ENCODE results near the gene FLYWCH1. TPM values are rescaled to one million over a fixed set of nuclear protein-coding genes. Genes with fewer than 3 reads are reported as not detected.

The FLYWCH1 gene
- total and polyA plus RNA-seq, 9 of the 15 experiments (the other 6 are each of a cell fraction or from before 2014, with no cell fraction given) = 0.18 to 33.6 (median 11.3) TPM

DNA sequence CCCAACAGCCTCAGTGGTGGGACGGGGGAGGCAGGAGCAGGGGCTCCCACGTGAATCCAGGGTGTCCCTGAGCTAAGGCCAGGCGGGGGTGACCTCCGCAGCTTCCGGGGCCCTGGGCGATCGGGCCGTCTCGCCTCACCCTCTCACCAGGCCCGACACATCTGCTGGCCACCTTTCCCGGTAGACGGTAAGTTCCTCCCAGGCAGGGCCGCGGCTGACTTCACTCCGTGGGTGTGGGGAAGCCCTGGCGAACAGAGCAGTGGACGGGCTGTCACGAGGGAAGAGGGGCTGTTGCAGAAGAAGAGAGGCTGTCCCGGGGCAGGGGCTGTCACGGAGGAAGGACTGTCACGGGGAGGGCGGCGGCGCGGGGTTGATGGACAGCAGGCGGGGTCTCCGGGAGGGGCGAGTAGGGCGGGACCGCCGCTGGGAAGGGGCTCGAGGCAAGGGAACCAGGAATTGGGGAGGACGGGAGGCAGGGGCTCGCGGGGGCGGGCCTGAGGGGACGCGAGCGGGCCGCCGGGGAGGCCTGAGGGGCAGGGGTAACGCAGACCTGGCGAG, 68.0 kb downstream of the FLYWCH1 start (continued):
- TF ChIP-seq, protein P1, sequence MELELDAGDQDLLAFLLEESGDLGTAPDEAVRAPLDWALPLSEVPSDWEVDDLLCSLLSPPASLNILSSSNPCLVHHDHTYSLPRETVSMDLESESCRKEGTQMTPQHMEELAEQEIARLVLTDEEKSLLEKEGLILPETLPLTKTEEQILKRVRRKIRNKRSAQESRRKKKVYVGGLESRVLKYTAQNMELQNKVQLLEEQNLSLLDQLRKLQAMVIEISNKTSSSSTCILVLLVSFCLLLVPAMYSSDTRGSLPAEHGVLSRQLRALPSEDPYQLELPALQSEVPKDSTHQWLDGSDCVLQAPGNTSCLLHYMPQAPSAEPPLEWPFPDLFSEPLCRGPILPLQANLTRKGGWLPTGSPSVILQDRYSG (tag; conservative IDR thresholded peaks at IDR 0.05; ENCODE audit: low read depth) = no peak
- TF ChIP-seq ZSCAN29 (IDR thresholded peaks at IDR 0.05) (no peak), IRF9 (tag; IDR thresholded peaks at IDR 0.05) (no peak), ELK3 (CRISPR knock-in tag; IDR thresholded peaks at IDR 0.05) (no peak), ZNF277 (CRISPR knock-in tag; IDR thresholded peaks at IDR 0.05; ENCODE audit: borderline replicate concordance) (no peak), CEBPB (tag; IDR thresholded peaks at IDR 0.05) (no peak), ZNF23 (CRISPR knock-in tag; IDR thresholded peaks at IDR 0.05) (no peak), JUN (IDR thresholded peaks at IDR 0.05; ENCODE audit: borderline replicate concordance, low read depth, low read length) (no peak), JUN (CRISPR knock-in tag; IDR thresholded peaks at IDR 0.05; ENCODE audit: borderline replicate concordance) (no peak), ATF7 (IDR thresholded peaks at IDR 0.05) (no peak)
- TF ChIP-seq, protein P2, sequence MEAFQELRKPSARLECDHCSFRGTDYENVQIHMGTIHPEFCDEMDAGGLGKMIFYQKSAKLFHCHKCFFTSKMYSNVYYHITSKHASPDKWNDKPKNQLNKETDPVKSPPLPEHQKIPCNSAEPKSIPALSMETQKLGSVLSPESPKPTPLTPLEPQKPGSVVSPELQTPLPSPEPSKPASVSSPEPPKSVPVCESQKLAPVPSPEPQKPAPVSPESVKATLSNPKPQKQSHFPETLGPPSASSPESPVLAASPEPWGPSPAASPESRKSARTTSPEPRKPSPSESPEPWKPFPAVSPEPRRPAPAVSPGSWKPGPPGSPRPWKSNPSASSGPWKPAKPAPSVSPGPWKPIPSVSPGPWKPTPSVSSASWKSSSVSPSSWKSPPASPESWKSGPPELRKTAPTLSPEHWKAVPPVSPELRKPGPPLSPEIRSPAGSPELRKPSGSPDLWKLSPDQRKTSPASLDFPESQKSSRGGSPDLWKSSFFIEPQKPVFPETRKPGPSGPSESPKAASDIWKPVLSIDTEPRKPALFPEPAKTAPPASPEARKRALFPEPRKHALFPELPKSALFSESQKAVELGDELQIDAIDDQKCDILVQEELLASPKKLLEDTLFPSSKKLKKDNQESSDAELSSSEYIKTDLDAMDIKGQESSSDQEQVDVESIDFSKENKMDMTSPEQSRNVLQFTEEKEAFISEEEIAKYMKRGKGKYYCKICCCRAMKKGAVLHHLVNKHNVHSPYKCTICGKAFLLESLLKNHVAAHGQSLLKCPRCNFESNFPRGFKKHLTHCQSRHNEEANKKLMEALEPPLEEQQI (IDR thresholded peaks at IDR 0.05) = no peak
- TF ChIP-seq, protein P3, sequence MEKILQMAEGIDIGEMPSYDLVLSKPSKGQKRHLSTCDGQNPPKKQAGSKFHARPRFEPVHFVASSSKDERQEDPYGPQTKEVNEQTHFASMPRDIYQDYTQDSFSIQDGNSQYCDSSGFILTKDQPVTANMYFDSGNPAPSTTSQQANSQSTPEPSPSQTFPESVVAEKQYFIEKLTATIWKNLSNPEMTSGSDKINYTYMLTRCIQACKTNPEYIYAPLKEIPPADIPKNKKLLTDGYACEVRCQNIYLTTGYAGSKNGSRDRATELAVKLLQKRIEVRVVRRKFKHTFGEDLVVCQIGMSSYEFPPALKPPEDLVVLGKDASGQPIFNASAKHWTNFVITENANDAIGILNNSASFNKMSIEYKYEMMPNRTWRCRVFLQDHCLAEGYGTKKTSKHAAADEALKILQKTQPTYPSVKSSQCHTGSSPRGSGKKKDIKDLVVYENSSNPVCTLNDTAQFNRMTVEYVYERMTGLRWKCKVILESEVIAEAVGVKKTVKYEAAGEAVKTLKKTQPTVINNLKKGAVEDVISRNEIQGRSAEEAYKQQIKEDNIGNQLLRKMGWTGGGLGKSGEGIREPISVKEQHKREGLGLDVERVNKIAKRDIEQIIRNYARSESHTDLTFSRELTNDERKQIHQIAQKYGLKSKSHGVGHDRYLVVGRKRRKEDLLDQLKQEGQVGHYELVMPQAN (IDR thresholded peaks at IDR 0.05; ENCODE audit: borderline replicate concordance) = peak; percentile 81

Measured in K562 (cell line).